Brain pericyte (primary cell): Measurements from ENCODE around the gene CASS4.
"Not testable (repeated sequence)": the region's sequence is repeated elsewhere in the genome, so short reads cannot be mapped to it uniquely, and the experiment has no call there.

Source experiments
- DNase-seq: peaks from one replicate; pipeline ENCODE4 v3.0.0-alpha.2; 2012; ENCODE audit warnings: low read depth, low spot score

CASS4 gene

GRCh38 chr20:56392881-56393482 is 19.1 kb upstream of the CASS4 start:
- no peak for DNase-seq

- DNase-seq: no peak
Measured at GRCh38 chr20:56393653-56394052, 18.4 kb upstream of the CASS4 start.

- no peak for DNase-seq
Measured at GRCh38 chr20:56395166-56395565, 16.9 kb upstream of the CASS4 start.

GRCh38 chr20:56400001-56400640 is 11.9 kb upstream of the CASS4 start:
- DNase-seq: no peak

- DNase-seq: no peak
Measured at GRCh38 chr20:56403465-56403864, 8.6 kb upstream of the CASS4 start.

GRCh38 chr20:56405356-56405755 is 6.7 kb upstream of the CASS4 start:
- not testable (repeated sequence) for DNase-seq

- DNase-seq: no peak
Measured at GRCh38 chr20:56406910-56407309, 5.2 kb upstream of the CASS4 start.

- DNase-seq: no peak
Measured at GRCh38 chr20:56409521-56409920, 2.5 kb upstream of the CASS4 start.

- DNase-seq: no peak
Measured at GRCh38 chr20:56409956-56410355, 2.1 kb upstream of the CASS4 start.

GRCh38 chr20:56411287-56411686 is 773 bp upstream of the CASS4 start:
- not testable (repeated sequence) for DNase-seq

GRCh38 chr20:56412473-56412790 is 372 bp downstream of the CASS4 start:
- no peak for DNase-seq

- DNase-seq: no peak
Measured at GRCh38 chr20:56412949-56413348, 889 bp downstream of the CASS4 start.

GRCh38 chr20:56414842-56415765 is 3.0 kb downstream of the CASS4 start:
- DNase-seq: no peak

- no peak for DNase-seq
Measured at GRCh38 chr20:56417402-56417801, 5.3 kb downstream of the CASS4 start.

GRCh38 chr20:56417911-56418310 is 5.9 kb downstream of the CASS4 start:
- DNase-seq: no peak

GRCh38 chr20:56418385-56418861 is 6.4 kb downstream of the CASS4 start:
- DNase-seq: no peak

GRCh38 chr20:56420028-56420427 is 8.0 kb downstream of the CASS4 start:
- no peak for DNase-seq

- DNase-seq: no peak
Measured at GRCh38 chr20:56420940-56421688, 9.1 kb downstream of the CASS4 start.

GRCh38 chr20:56422076-56422823 is 10.2 kb downstream of the CASS4 start:
- DNase-seq: peak; percentile 46

GRCh38 chr20:56422824-56423189 is 10.7 kb downstream of the CASS4 start:
- peak; percentile 55 for DNase-seq

- DNase-seq: no peak
Measured at GRCh38 chr20:56423211-56423610, 11.2 kb downstream of the CASS4 start.
